H1 (cell line): ENCODE results near the gene CCDC171. TPM values are rescaled to one million over a fixed set of nuclear protein-coding genes. Genes with fewer than 3 reads are reported as not detected.

Experiments used
- CTCF ChIA-PET: fragments of 300-600 bp; sonication (Branson Sonifier 250); formaldehyde crosslinking; loops from one replicate; lab custom pipeline; 2021; ENCODE audit not compliant: partially characterized antibody; lab: Charles Lee
- POLR2A ChIA-PET: fragments of 300-600 bp; sonication (Branson Sonifier 250); formaldehyde crosslinking; loops from one replicate; lab custom pipeline; 2021; ENCODE audit warnings: inconsistent platforms; ENCODE audit not compliant: partially characterized antibody; lab: Charles Lee
- DNase-seq, 2 experiments: peaks; one replicate each; pipeline versions ENCODE4 v3.0.0 to v3.0.0-alpha.2; 2010 to 2022; ENCODE audit warnings: low spot score in 2 of 2, low read depth in 1 of 2, mixed read lengths in 1 of 2
- FAIRE-seq: peaks from 2 replicates; lab custom pipeline; 2011; peaks lifted over from hg19 to GRCh38; lab: Jason Lieb, UNC
- H2AFZ ChIP-seq: 2 replicates; pipeline ENCODE4 v1.8.1; 2012; ENCODE audit warnings: low read length, inconsistent platforms
- H2AK5ac ChIP-seq: 2 replicates; pipeline ENCODE4 v1.6.1; 2013; ENCODE audit warnings: low read depth, low read length
- H2BK120ac ChIP-seq: replicated peaks from 2 replicates; pipeline ENCODE3; 2013; ENCODE audit warnings: low read depth, low read length, inconsistent platforms
- H2BK12ac ChIP-seq: 2 replicates; pipeline ENCODE4 v1.6.1; 2013; ENCODE audit warnings: low read depth, low read length
- H2BK15ac ChIP-seq: 2 replicates; pipeline ENCODE4 v1.6.1; 2013; ENCODE audit warnings: low read length
- H2BK20ac ChIP-seq: 2 replicates; pipeline ENCODE4 v1.6.1; 2013; ENCODE audit warnings: low read length
- H2BK5ac ChIP-seq: 2 replicates; pipeline ENCODE4 v1.6.1; 2013; ENCODE audit warnings: low read depth, low read length
- H3K14ac ChIP-seq: 2 replicates; pipeline ENCODE4 v1.6.1; 2013; ENCODE audit warnings: inconsistent platforms; ENCODE audit not compliant: insufficient read length
- H3K18ac ChIP-seq: 2 replicates; pipeline ENCODE4 v1.6.1; 2013; ENCODE audit warnings: low read length; ENCODE audit errors: extremely low read depth
- H3K23ac ChIP-seq: 2 replicates; pipeline ENCODE4 v1.6.1; 2013; ENCODE audit warnings: inconsistent platforms; ENCODE audit not compliant: insufficient read length
- H3K23me2 ChIP-seq: 2 replicates; pipeline ENCODE4 v1.6.1; 2013; ENCODE audit warnings: low read depth, low read length
- H3K27ac ChIP-seq: 2 replicates; pipeline ENCODE4 v1.6.1; 2011; ENCODE audit warnings: low read depth, low read length, inconsistent platforms
- H3K27me3 ChIP-seq, 4 experiments: replicated peaks in 1 of 4; 1 replicate in 1 of 4; 2 replicates in 3 of 4; pipeline versions ENCODE4 v1.6.1 to v1.8.1; 2011 to 2013; ENCODE audit warnings: low read length in 3 of 4, mild to moderate bottlenecking in 3 of 4, inconsistent platforms in 2 of 4, mixed read lengths in 2 of 4, moderate library complexity in 1 of 4; ENCODE audit not compliant: control insufficient read depth in 3 of 4, insufficient read depth in 3 of 4; ENCODE audit errors: extremely low read depth in 1 of 4
- H3K36me3 ChIP-seq, 4 experiments: 2 replicates each; pipeline versions ENCODE4 v1.6.1 to v1.8.1; 2011 to 2013; ENCODE audit warnings: mild to moderate bottlenecking in 4 of 4, low read length in 3 of 4, moderate library complexity in 2 of 4, control low read depth in 1 of 4, inconsistent platforms in 1 of 4; ENCODE audit not compliant: insufficient read depth in 4 of 4, control insufficient read depth in 2 of 4
- H3K4ac ChIP-seq: replicated peaks from 2 replicates; pipeline ENCODE3; 2013; ENCODE audit warnings: low read length, low read depth, mixed read lengths, inconsistent platforms; ENCODE audit not compliant: insufficient read length
- H3K4me1 ChIP-seq, 4 experiments: replicated peaks in 1 of 4; 1 replicate in 1 of 4; 2 replicates in 3 of 4; pipeline versions ENCODE4 v1.6.1 to v1.8.1; 2011 to 2013; ENCODE audit warnings: low read length in 3 of 4, inconsistent platforms in 2 of 4, mixed read lengths in 1 of 4; ENCODE audit not compliant: insufficient read depth in 4 of 4, control insufficient read depth in 3 of 4
- H3K4me2 ChIP-seq, 2 experiments: 2 replicates each; pipeline versions ENCODE4 v1.6.1 to v1.8.1; 2011 to 2013; ENCODE audit warnings: low read depth in 2 of 2, low read length in 2 of 2, control low read depth in 1 of 2, inconsistent platforms in 1 of 2, mild to moderate bottlenecking in 1 of 2; ENCODE audit not compliant: insufficient read depth in 1 of 2
- H3K4me3 ChIP-seq, 4 experiments: fragments of 200-600, 300-600 bp in 1 of 4; sonication (generic), shearing (Covaris generic), sonication (Bioruptor Twin) in 1 of 4; 2 replicates each; pipeline versions ENCODE4 v1.5.1 to v1.8.1; 2011 to 2016; ENCODE audit warnings: low read length in 4 of 4, low read depth in 3 of 4, control low read depth in 2 of 4, inconsistent platforms in 2 of 4, mild to moderate bottlenecking in 2 of 4, mixed read lengths in 1 of 4, moderate library complexity in 1 of 4; ENCODE audit not compliant: insufficient read depth in 2 of 4; ENCODE audit errors: extremely low read depth in 1 of 4
- H3K56ac ChIP-seq: replicated peaks from 2 replicates; pipeline ENCODE3; 2013; ENCODE audit warnings: low read depth, mild to moderate bottlenecking, mixed read lengths, low read length, inconsistent platforms; ENCODE audit not compliant: insufficient read length
- H3K79me1 ChIP-seq: 2 replicates; pipeline ENCODE4 v1.6.1; 2013; ENCODE audit warnings: low read depth, low read length, control low read depth
- H3K79me2 ChIP-seq, 2 experiments: 2 replicates each; pipeline versions ENCODE4 v1.6.1 to v1.8.1; 2012 to 2013; ENCODE audit warnings: low read length in 2 of 2, mild to moderate bottlenecking in 2 of 2, inconsistent platforms in 1 of 2; ENCODE audit not compliant: insufficient read depth in 2 of 2, control insufficient read depth in 1 of 2
- H3K9ac ChIP-seq, 4 experiments: replicated peaks in 1 of 4; 1 replicate in 1 of 4; 2 replicates in 3 of 4; pipeline versions ENCODE4 v1.6.1 to v1.8.1; 2011 to 2013; ENCODE audit warnings: low read depth in 3 of 4, low read length in 3 of 4, control low read depth in 2 of 4, mild to moderate bottlenecking in 2 of 4, moderate library complexity in 2 of 4, inconsistent platforms in 1 of 4; ENCODE audit errors: extremely low read depth in 1 of 4
- H3K9me3 ChIP-seq, 2 experiments: 2 replicates each; pipeline versions ENCODE4 v1.6.1 to v1.8.1; 2012 to 2013; ENCODE audit warnings: mild to moderate bottlenecking in 2 of 2, moderate library complexity in 2 of 2, control low read depth in 1 of 2, inconsistent platforms in 1 of 2, low read depth in 1 of 2, low read length in 1 of 2, mixed read lengths in 1 of 2; ENCODE audit not compliant: insufficient read depth in 2 of 2
- H4K20me1 ChIP-seq, 2 experiments: replicated peaks in 1 of 2; 2 replicates each; pipeline versions ENCODE3 to v1.8.1; 2011 to 2013; ENCODE audit warnings: inconsistent platforms in 2 of 2, low read length in 2 of 2, mild to moderate bottlenecking in 1 of 2; ENCODE audit not compliant: insufficient read depth in 2 of 2, control insufficient read depth in 1 of 2
- H4K5ac ChIP-seq: 2 replicates; pipeline ENCODE4 v1.6.1; 2013; ENCODE audit warnings: low read length, low read depth, mixed read lengths, inconsistent platforms; ENCODE audit not compliant: insufficient read length
- H4K8ac ChIP-seq: 2 replicates; pipeline ENCODE4 v1.8.0; 2013; ENCODE audit warnings: mild to moderate bottlenecking, moderate library complexity, low read length, inconsistent platforms; ENCODE audit not compliant: insufficient read depth; ENCODE audit errors: extremely low read depth
- H4K91ac ChIP-seq: replicated peaks from 2 replicates; pipeline ENCODE3; 2013; ENCODE audit warnings: low read length, mixed read lengths, inconsistent platforms; ENCODE audit not compliant: insufficient read length
- ATF2 ChIP-seq: IDR thresholded peaks from 2 replicates; pipeline ENCODE4 v1.6.1; 2012; ENCODE audit warnings: low read length, inconsistent platforms
- CEBPB ChIP-seq: IDR thresholded peaks from 2 replicates; pipeline ENCODE4 v1.6.1; 2012; ENCODE audit warnings: low read depth, low read length
- CHD1 ChIP-seq: IDR thresholded peaks from 2 replicates; pipeline ENCODE4 v1.6.1; 2012; ENCODE audit warnings: low read depth, low read length, improper control_type of control experiment
- FOSL1 ChIP-seq: IDR thresholded peaks from 2 replicates; pipeline ENCODE4 v1.6.1; 2011; ENCODE audit warnings: mild to moderate bottlenecking, low read depth, low read length, moderate library complexity; ENCODE audit not compliant: insufficient read depth
- GABPA ChIP-seq: IDR thresholded peaks from 2 replicates; pipeline ENCODE4 v1.6.1; 2011; ENCODE audit warnings: mild to moderate bottlenecking, low read length, moderate library complexity, borderline replicate concordance; ENCODE audit not compliant: insufficient read depth
- HDAC6 ChIP-seq: IDR thresholded peaks from one replicate; pipeline ENCODE4 v1.7.1; 2012; ENCODE audit warnings: low read depth, mild to moderate bottlenecking, inconsistent platforms, low read length, moderate library complexity
- POLR2A ChIP-seq, 2 experiments: IDR thresholded peaks; 1 replicate in 1 of 2; 2 replicates in 1 of 2; pipeline ENCODE4 v1.6.1; 2011; ENCODE audit warnings: low read depth in 2 of 2, low read length in 2 of 2, mild to moderate bottlenecking in 2 of 2; ENCODE audit errors: control extremely low read depth in 1 of 2
- SP1 ChIP-seq: IDR thresholded peaks from 2 replicates; pipeline ENCODE4 v1.6.1; 2011; ENCODE audit warnings: low read depth, low read length
- YY1 ChIP-seq: IDR thresholded peaks from 2 replicates; pipeline ENCODE4 v1.6.1; 2011; ENCODE audit warnings: low read depth, mild to moderate bottlenecking, low read length
- whole genome bisulfite sequencing, 2 experiments: shearing (Covaris generic) in 1 of 2; methylation state at CpG; one replicate each; pipeline versions ENCODE4 v1.1.6 to v1.1.7; 2013 to 2015; ENCODE audit warnings: low lambda C conversion rate in 2 of 2, mixed read lengths in 2 of 2, inconsistent platforms in 1 of 2, low coverage in 1 of 2, missing lambda C conversion rate in 1 of 2; ENCODE audit not compliant: insufficient replicate concordance in 2 of 2, insufficient coverage in 1 of 2, insufficient read length in 1 of 2; ENCODE audit errors: extremely low coverage in 1 of 2, missing lambda C conversion rate in 1 of 2; 5-methylcytosine and 5-hydroxymethylcytosine counted together
- polyA plus RNA-seq, 7 experiments: library from polyadenylated mRNA; depleted of rRNA in 3 of 7; stranded (reverse) in 5 of 7; unstranded in 2 of 7; fragments of >200 nt in 5 of 7; fragments of 200-250 nt in 2 of 7; gene quantifications; 1 replicate in 5 of 7; 2 replicates in 1 of 7; 4 replicates in 1 of 7; pipeline versions ENCODE4 v1.2.1 to v1.2.3, GENCODE V29; 2011 to 2013; ENCODE audit warnings: missing spikeins in 2 of 7, mixed read lengths in 2 of 7
- total RNA-seq: library from RNA; stranded (reverse); fragmentation: NEBNext Ultra II Directional; extraction: Animal tissue kit (Norgen Biotek cat#: 25700); gene quantifications from 2 replicates; pipeline ENCODE4 v1.2.1, GENCODE V29; 2021

CCDC171 gene
- total and polyA plus RNA-seq, 2 of the 8 experiments (the other 6 are each of a cell fraction or from before 2014, with no cell fraction given): 0.83 to 2.3 TPM

- Histone ChIP-seq H2BK12ac (no peak overlapping the region), H4K20me1 (no peaks in the 10 kb centered on the region), H4K5ac (no peak overlapping the region), H4K8ac (no peak overlapping the region), H2BK5ac (no peak overlapping the region), H3K56ac (no peak overlapping the region), H3K4me3 (no peak overlapping the region), H3K4ac (no peak overlapping the region), H3K4me1 (no peaks in the 10 kb centered on the region), H3K79me2 (no peaks in the 10 kb centered on the region), H3K79me1 (no peaks in the 10 kb centered on the region), H3K18ac (no peak overlapping the region), H3K9ac (no peak overlapping the region), H3K27me3 (no peaks in the 10 kb centered on the region), H3K27ac (no peak overlapping the region), H2BK20ac (no peak overlapping the region), H2BK120ac (no peak overlapping the region), H2AFZ (no peak overlapping the region), H4K91ac (no peak overlapping the region), H3K14ac (no peak overlapping the region), H2BK15ac (no peak overlapping the region), H3K4me2 (no peak overlapping the region), H2AK5ac (no peak overlapping the region), H3K23ac (no peak overlapping the region), H3K23me2 (no peaks in the 10 kb centered on the region), H3K36me3 (no peaks in the 10 kb centered on the region), H3K9me3 (no peaks in the 10 kb centered on the region)
- FAIRE-seq: no peak
- no peak for DNase-seq
- WGBS, 2 experiments: 91% methylated on average over 2 of the region's 2 CpGs; no CpG with 5 or more reads in 1 of the 2 experiments
- POLR2A ChIA-PET: no interaction called here
- no peak for TF ChIP-seq FOSL1
- no peak for TF ChIP-seq GABPA
- TF ChIP-seq POLR2A (IDR thresholded peaks at IDR 0.05; ENCODE audit: control extremely low read depth in 1 of 2, low read depth in 2 of 2, low read length in 2 of 2): no peak
- TF ChIP-seq ATF2: no peak
- no peak for TF ChIP-seq SP1
- no peak for TF ChIP-seq HDAC6
- no peak for TF ChIP-seq CHD1
- no peak for TF ChIP-seq CEBPB
- TF ChIP-seq YY1: no peak
- CTCF ChIA-PET: no interaction called here
Measured at GRCh38 chr9:15885464-15885863, 332.6 kb downstream of the CCDC171 start.
